OCI-LY7 (cell line): ENCODE data around the gene ZNF594. TPM values are rescaled to one million over a fixed set of nuclear protein-coding genes. Genes with fewer than 3 reads are reported as not detected.
"Not testable (repeated sequence)": the region's sequence is repeated elsewhere in the genome, so short reads cannot be mapped to it uniquely, and the experiment has no call there.

ENCODE experiments used
- BruUV-seq: library from RNA; stranded (reverse); fragments of 400-500 nt; replicated peaks from 2 replicates; lab custom pipeline; 2021; lab: Mats Ljungman, UMichigan
- CTCF ChIA-PET: fragments of 300-600 bp; sonication (Branson Sonifier 250); formaldehyde crosslinking; loops from one replicate; lab custom pipeline; 2022; ENCODE audit warnings: antibody characterized with exemption; ENCODE audit not compliant: unreplicated experiment; lab: Charles Lee
- POLR2A ChIA-PET: fragments of 300-600 bp; sonication (Branson Sonifier 250); formaldehyde crosslinking; loops from one replicate; lab custom pipeline; 2022; ENCODE audit warnings: antibody characterized with exemption; lab: Charles Lee
- DNase-seq: peaks from one replicate; pipeline ENCODE4 v3.0.0-alpha.2; 2015; ENCODE audit warnings: low spot score
- H2AFZ ChIP-seq: fragments of 200-600 bp; sonication (generic), shearing (Covaris generic); 2 replicates; pipeline ENCODE4 v1.6.1; 2014; ENCODE audit warnings: mild to moderate bottlenecking, antibody characterized with exemption, low read length, moderate library complexity
- H3K27ac ChIP-seq: fragments of 200-600 bp; sonication (generic); 2 replicates; pipeline ENCODE4 v1.5.1; 2014; ENCODE audit warnings: mixed run types, low read depth, mild to moderate bottlenecking, moderate library complexity, low read length, inconsistent platforms; ENCODE audit not compliant: poor library complexity, severe bottlenecking
- H3K36me3 ChIP-seq: fragments of 200-600 bp; sonication (generic); 2 replicates; pipeline ENCODE4 v1.6.1; 2014; ENCODE audit warnings: mild to moderate bottlenecking, antibody characterized with exemption, low read length, moderate library complexity, mixed read lengths; ENCODE audit not compliant: insufficient read depth
- H3K4me1 ChIP-seq: fragments of 200-600 bp; sonication (generic); 2 replicates; pipeline ENCODE4 v1.5.1; 2014; ENCODE audit warnings: mild to moderate bottlenecking, low read length; ENCODE audit not compliant: insufficient read depth, poor library complexity, severe bottlenecking
- H3K4me2 ChIP-seq: fragments of 200-600 bp; sonication (generic); 2 replicates; pipeline ENCODE4 v1.6.1; 2014; ENCODE audit warnings: mild to moderate bottlenecking, low read length
- H3K4me3 ChIP-seq: fragments of 200-600 bp; sonication (generic); 2 replicates; pipeline ENCODE4 v1.5.1; 2014; ENCODE audit warnings: mild to moderate bottlenecking, low read depth, low read length; ENCODE audit not compliant: poor library complexity, severe bottlenecking
- H3K79me2 ChIP-seq: fragments of 200-600 bp; sonication (generic); 2 replicates; pipeline ENCODE4 v1.6.1; 2016; ENCODE audit warnings: low read depth, mild to moderate bottlenecking, low read length, moderate library complexity, mixed read lengths; ENCODE audit not compliant: insufficient read depth
- H3K9me2 ChIP-seq: fragments of 200-600 bp; sonication (generic); 2 replicates; pipeline ENCODE4 v1.6.1; 2016; ENCODE audit warnings: mild to moderate bottlenecking, low read length, mixed read lengths; ENCODE audit not compliant: insufficient read depth
- H3K9me3 ChIP-seq: fragments of 200-600 bp; sonication (generic); 2 replicates; pipeline ENCODE4 v1.6.1; 2014; ENCODE audit warnings: mild to moderate bottlenecking, mixed run types, low read length, mixed read lengths
- H4K20me1 ChIP-seq: fragments of 200-600 bp; sonication (generic); 2 replicates; pipeline ENCODE4 v1.6.1; 2014; ENCODE audit warnings: mild to moderate bottlenecking, antibody characterized with exemption, low read length, moderate library complexity, mixed read lengths; ENCODE audit not compliant: insufficient read depth
- CTCF ChIP-seq: fragments of 200-600 bp; sonication (generic); conservative IDR thresholded peaks from 2 replicates; pipeline ENCODE4 v1.5.1; 2014; ENCODE audit warnings: mild to moderate bottlenecking, antibody characterized with exemption, low read length, moderate library complexity, mixed read lengths
- EZH2phosphoT487 ChIP-seq: fragments of 200-600 bp; sonication (generic); IDR thresholded peaks from 2 replicates; pipeline ENCODE4 v1.6.1; 2018; ENCODE audit warnings: low read depth, borderline replicate concordance, mild to moderate bottlenecking, mixed run types, antibody characterized with exemption, low read length, moderate library complexity, mixed read lengths
- intact Hi-C: fragments of 100-400 bp; cut with micrococcal nuclease; formaldehyde crosslinking; loops from one replicate; pipeline ENCODE4 v1.10.0; 2022; ENCODE audit not compliant: unreplicated experiment
- total RNA-seq, 2 experiments: library from RNA; depleted of rRNA in 1 of 2; stranded (reverse); fragments of >200 nt in 1 of 2; shearing (Covaris generic) in 1 of 2; gene quantifications; 2 replicates each; pipeline ENCODE4 v1.2.3, GENCODE V29; 2014 to 2022

ZNF594 gene
- total RNA-seq, 2 experiments from 2014 or later, result 32.1 to 43.4 TPM

- Histone ChIP-seq H3K9me3 (no peaks in the 10 kb centered on the region), H3K27ac (no peak overlapping the region), H4K20me1 (no peaks in the 10 kb centered on the region), H3K36me3 (no peaks in the 10 kb centered on the region), H3K4me3 (no peak overlapping the region), H3K79me2 (no peaks in the 10 kb centered on the region), H2AFZ (no peak overlapping the region), H3K4me2 (no peak overlapping the region), H3K4me1 (no peaks in the 10 kb centered on the region), H3K9me2 (no peaks in the 10 kb centered on the region)
- CTCF ChIA-PET, result no interaction called here
- DNase-seq, result no peak
- no TSS peak for BruUV-seq
- intact Hi-C loops, result no loop called here
- POLR2A ChIA-PET, result interaction anchor here (0.6 kb wide), 1 partner anchor 136 kb away, joined by 3 read pairs; no protein-coding TSS in a partner anchor
- no peak for TF ChIP-seq EZH2phosphoT487
- TF ChIP-seq CTCF, result no peak
These were observed 60.4 kb downstream of the ZNF594 start for GRCh38 chr17:5131146-5131715.

GRCh38 chr17:5130687-5131086 is 61.0 kb downstream of the ZNF594 start:
- H3K36me3 ChIP-seq, POLR2A ChIA-PET, H3K9me2 ChIP-seq, H3K79me2 ChIP-seq, H4K20me1 ChIP-seq, H3K9me3 ChIP-seq, H3K4me2 ChIP-seq, H3K4me1 ChIP-seq, BruUV-seq, CTCF ChIA-PET, H3K27ac ChIP-seq, H2AFZ ChIP-seq, intact Hi-C loops, H3K4me3 ChIP-seq, DNase-seq: not testable (repeated sequence)

GRCh38 chr17:5130261-5130660 is 61.4 kb downstream of the ZNF594 start:
- H3K4me3 ChIP-seq, H3K9me3 ChIP-seq, H3K4me2 ChIP-seq, H3K36me3 ChIP-seq, H3K27ac ChIP-seq, BruUV-seq, CTCF ChIA-PET, H3K4me1 ChIP-seq, POLR2A ChIA-PET, H4K20me1 ChIP-seq, intact Hi-C loops, DNase-seq, H3K79me2 ChIP-seq, H2AFZ ChIP-seq, H3K9me2 ChIP-seq: not testable (repeated sequence)

- DNase-seq, BruUV-seq, H3K4me2 ChIP-seq, H3K4me3 ChIP-seq, intact Hi-C loops, H3K36me3 ChIP-seq, H3K27ac ChIP-seq, POLR2A ChIA-PET, H3K9me3 ChIP-seq, H3K4me1 ChIP-seq, CTCF ChIA-PET, H3K79me2 ChIP-seq, H4K20me1 ChIP-seq, H2AFZ ChIP-seq, H3K9me2 ChIP-seq: not testable (repeated sequence)
These were observed 61.9 kb downstream of the ZNF594 start for GRCh38 chr17:5129770-5130169.

Other genes starting within 250 kb of the ZNF594 start
- gene PFN1, start 243.3 kb downstream of the ZNF594 start, total RNA-seq (2014; rRNA removed; shearing (Covaris generic)), result 1,053 and 1,272 TPM in 2 replicates
- gene PFN1, start 243.3 kb downstream of the ZNF594 start, total RNA-seq (2022), result 950 and 1,053 TPM in 2 replicates
- gene ENO3, start 240.7 kb downstream of the ZNF594 start, total RNA-seq (2014; rRNA removed; shearing (Covaris generic)), result 14.6 and 24.6 TPM in 2 replicates
- gene ENO3, start 240.7 kb downstream of the ZNF594 start, total RNA-seq (2022), result 79.4 and 80.4 TPM in 2 replicates
- 53.2 and 54.4 TPM in 2 replicates for gene SPAG7, start 224.1 kb downstream of the ZNF594 start, total RNA-seq (2014; rRNA removed; shearing (Covaris generic))
- gene SPAG7, start 224.1 kb downstream of the ZNF594 start, total RNA-seq (2022), result 58.9 and 67.7 TPM in 2 replicates
- gene CAMTA2, start 204.2 kb downstream of the ZNF594 start, total RNA-seq (2014; rRNA removed; shearing (Covaris generic)), result 8.7 and 9.7 TPM in 2 replicates
- gene CAMTA2, start 204.2 kb downstream of the ZNF594 start, total RNA-seq (2022), result 44.3 and 53.4 TPM in 2 replicates
- not detected in 2 replicates for gene INCA1, start 194.3 kb downstream of the ZNF594 start, total RNA-seq (2014; rRNA removed; shearing (Covaris generic))
- 0.82 and 1.2 TPM in 2 replicates for gene INCA1, start 194.3 kb downstream of the ZNF594 start, total RNA-seq (2022)
- 20.6 and 32.1 TPM in 2 replicates for gene KIF1C, start 193.9 kb downstream of the ZNF594 start, total RNA-seq (2014; rRNA removed; shearing (Covaris generic))
- 51.1 and 53.7 TPM in 2 replicates for gene KIF1C, start 193.9 kb downstream of the ZNF594 start, total RNA-seq (2022)
- not detected in 2 replicates for gene SLC52A1, start 156.4 kb downstream of the ZNF594 start, total RNA-seq (2014; rRNA removed; shearing (Covaris generic))
- not detected in 2 replicates for gene SLC52A1, start 156.4 kb downstream of the ZNF594 start, total RNA-seq (2022)
- gene ZFP3, start 113.4 kb downstream of the ZNF594 start, total RNA-seq (2014; rRNA removed; shearing (Covaris generic)), result 0.98 and 1.8 TPM in 2 replicates
- gene ZFP3, start 113.4 kb downstream of the ZNF594 start, total RNA-seq (2022), result 0.34 and 0.65 TPM in 2 replicates
- gene ZNF232, start 80.0 kb downstream of the ZNF594 start, total RNA-seq (2014; rRNA removed; shearing (Covaris generic)), result 28.3 and 32.0 TPM in 2 replicates
- 20.8 and 21.3 TPM in 2 replicates for gene ZNF232, start 80.0 kb downstream of the ZNF594 start, total RNA-seq (2022)
- gene USP6, start 75.8 kb downstream of the ZNF594 start, total RNA-seq (2014; rRNA removed; shearing (Covaris generic)), result 0.03 TPM in 1 of 2 replicates, not detected in the other
- gene USP6, start 75.8 kb downstream of the ZNF594 start, total RNA-seq (2022), result 0.06 and 0.11 TPM in 2 replicates
- 0.88 and 3.0 TPM in 2 replicates for gene SCIMP, start 43.0 kb upstream of the ZNF594 start, total RNA-seq (2014; rRNA removed; shearing (Covaris generic))
- 0.27 and 0.72 TPM in 2 replicates for gene SCIMP, start 43.0 kb upstream of the ZNF594 start, total RNA-seq (2022)
- 53.2 and 58.6 TPM in 2 replicates for gene RABEP1, start 90.4 kb upstream of the ZNF594 start, total RNA-seq (2014; rRNA removed; shearing (Covaris generic))
- 60.8 and 70.9 TPM in 2 replicates for gene RABEP1, start 90.4 kb upstream of the ZNF594 start, total RNA-seq (2022)
- 214 and 238 TPM in 2 replicates for gene NUP88, start 227.8 kb upstream of the ZNF594 start, total RNA-seq (2014; rRNA removed; shearing (Covaris generic))
- 262 and 267 TPM in 2 replicates for gene NUP88, start 227.8 kb upstream of the ZNF594 start, total RNA-seq (2022)
- 86.3 and 99.6 TPM in 2 replicates for gene RPAIN, start 228.3 kb upstream of the ZNF594 start, total RNA-seq (2014; rRNA removed; shearing (Covaris generic))
- gene RPAIN, start 228.3 kb upstream of the ZNF594 start, total RNA-seq (2022), result 88.9 and 108 TPM in 2 replicates
- gene C1QBP, start 247.3 kb upstream of the ZNF594 start, total RNA-seq (2014; rRNA removed; shearing (Covaris generic)), result 257 and 260 TPM in 2 replicates
- 264 and 322 TPM in 2 replicates for gene C1QBP, start 247.3 kb upstream of the ZNF594 start, total RNA-seq (2022)